Measurements from ENCODE around the gene ZNF541. TPM values are rescaled to one million over a fixed set of nuclear protein-coding genes. Genes with fewer than 3 reads are reported as not detected.

Gene ZNF541
- total and polyA plus RNA-seq, 2 donors (not counting 3 experiments of a cell fraction or from before 2014, with no cell fraction given), result 0.03 to 0.13 TPM

GRCh38 chr19:47613165-47614020, 40.4 kb upstream of the ZNF541 start:
- peak; percentile 94 for FAIRE-seq
- H3K9ac ChIP-seq (replicated peaks; ENCODE audit: extremely low read depth, insufficient read depth, low read length), result peak overlapping the region; percentile 35
- H3K4me2 ChIP-seq (ENCODE audit: insufficient read depth, low read length), result peak overlapping the region; percentile 14
- H3K4me1 ChIP-seq (ENCODE audit: control insufficient read depth, extremely low read depth, insufficient read depth, low read length), result peaks cover 28% of the 10 kb centered on the region
- DNase-seq (ENCODE audit: low read depth, low spot score), result peak; percentile 76
- CTCF ChIA-PET, result interaction anchor here (0.6 to 1.2 kb wide), 4 partner anchors 11 to 177 kb away, joined by 3 to 7 read pairs (median 3); no protein-coding TSS in a partner anchor
- H3K27ac ChIP-seq (ENCODE audit: insufficient read depth, low read depth, low read length), result peak overlapping the region; percentile 66
- H3K79me2 ChIP-seq (ENCODE audit: control insufficient read depth, insufficient read depth, low read length), result peaks cover 93% of the 10 kb centered on the region
- no peak overlapping the region for H3K4me3 ChIP-seq (replicated peaks in 1 of 3; ENCODE audit: insufficient read depth in 1 of 3, low read depth in 1 of 3, low read length in 3 of 3)
- no peaks in the 10 kb centered on the region for H3K9me3 ChIP-seq (replicated peaks; ENCODE audit: control insufficient read depth, insufficient read depth, low read length)
- no peak overlapping the region for H2AFZ ChIP-seq (ENCODE audit: low read depth, low read length)
- dilution Hi-C loops (cut with MboI; ENCODE audit: extremely low pct_ligation_motif_present, low sequenced_read_pairs) (no loop called here), intact Hi-C loops (cut with micrococcal nuclease) (loop anchor here (2.0 to 5.0 kb wide), 3 partner anchors 15 to 266 kb away; partner anchors contain the start of gene DHX34)
- H3K27me3 ChIP-seq (ENCODE audit: control insufficient read depth in 2 of 2, insufficient read depth in 2 of 2, low read length in 2 of 2), result no peaks in the 10 kb centered on the region
- POLR2A ChIA-PET, result no interaction called here
- no peak for TF ChIP-seq MAX (IDR thresholded peaks at IDR 0.05; ENCODE audit: insufficient read depth, insufficient read length)
- TF ChIP-seq POLR2AphosphoS5 (IDR thresholded peaks at IDR 0.05; ENCODE audit: insufficient read depth, low read depth, low read length), result peak; percentile 53
- peaks cover 0 to 5% of the 10 kb centered on the region in 2 experiments for H3K36me3 ChIP-seq (ENCODE audit: control insufficient read depth in 2 of 2, extremely low read depth in 1 of 2, insufficient read depth in 2 of 2, low read length in 2 of 2)
- no TSS peak for BruUV-seq (replicated peaks)
- peaks cover 5% of the 10 kb centered on the region for H4K20me1 ChIP-seq (replicated peaks; ENCODE audit: control insufficient read depth, extremely low read depth, insufficient read depth, low read length)
- H3K9me1 ChIP-seq (replicated peaks; ENCODE audit: control insufficient read depth, extremely low read depth, insufficient read depth, low read length), result no peaks in the 10 kb centered on the region

GRCh38 chr19:47610902-47611301, 38.0 kb upstream of the ZNF541 start:
- H2AFZ ChIP-seq (ENCODE audit: low read depth, low read length), result no peak overlapping the region
- H3K27me3 ChIP-seq (ENCODE audit: control insufficient read depth in 2 of 2, insufficient read depth in 2 of 2, low read length in 2 of 2), result no peaks in the 10 kb centered on the region
- dilution Hi-C loops (cut with MboI; ENCODE audit: extremely low pct_ligation_motif_present, low sequenced_read_pairs), result no loop called here
- intact Hi-C loops (cut with micrococcal nuclease), result loop anchor here (5.0 kb wide), 2 partner anchors 174 to 264 kb away; partner anchors contain the start of gene DHX34
- H4K20me1 ChIP-seq (replicated peaks; ENCODE audit: control insufficient read depth, extremely low read depth, insufficient read depth, low read length), result no peaks in the 10 kb centered on the region
- H3K79me2 ChIP-seq (ENCODE audit: control insufficient read depth, insufficient read depth, low read length), result peaks cover 71% of the 10 kb centered on the region
- no peaks in the 10 kb centered on the region for H3K9me3 ChIP-seq (replicated peaks; ENCODE audit: control insufficient read depth, insufficient read depth, low read length)
- peaks cover 31% of the 10 kb centered on the region for H3K4me1 ChIP-seq (ENCODE audit: control insufficient read depth, extremely low read depth, insufficient read depth, low read length)
- peak overlapping the region; percentile 97 for H3K9ac ChIP-seq (replicated peaks; ENCODE audit: extremely low read depth, insufficient read depth, low read length)
- CTCF ChIA-PET, result interaction anchor here (1.0 to 2.2 kb wide), 10 partner anchors 11 to 174 kb away, joined by 3 to 18 read pairs (median 6); partner anchors contain the start of gene NAPA
- FAIRE-seq (peak; percentile 55), DNase-seq (ENCODE audit: low read depth, low spot score) (peak; percentile 44)
- H3K27ac ChIP-seq (ENCODE audit: insufficient read depth, low read depth, low read length), result peak overlapping the region; percentile 30
- POLR2A ChIA-PET, result interaction anchor here (1.2 to 1.6 kb wide), 2 partner anchors 11 to 12 kb away, joined by 3 to 7 read pairs; no protein-coding TSS in a partner anchor
- peaks cover 0 to 5% of the 10 kb centered on the region in 2 experiments for H3K36me3 ChIP-seq (ENCODE audit: control insufficient read depth in 2 of 2, extremely low read depth in 1 of 2, insufficient read depth in 2 of 2, low read length in 2 of 2)
- H3K4me3 ChIP-seq (replicated peaks in 1 of 3; ENCODE audit: insufficient read depth in 1 of 3, low read depth in 1 of 3, low read length in 3 of 3), result peak overlapping the region in 2 of 3 experiments; percentile 72 to 89
- H3K9me1 ChIP-seq (replicated peaks; ENCODE audit: control insufficient read depth, extremely low read depth, insufficient read depth, low read length), result no peaks in the 10 kb centered on the region
- H3K4me2 ChIP-seq (ENCODE audit: insufficient read depth, low read length), result peak overlapping the region; percentile 70
- TF ChIP-seq POLR2A (IDR thresholded peaks at IDR 0.05; ENCODE audit: low read depth, low read length) (no peak), MAX (IDR thresholded peaks at IDR 0.05; ENCODE audit: insufficient read depth, insufficient read length) (no peak), CTCF (IDR thresholded peaks at IDR 0.05; ENCODE audit: extremely low read depth in 1 of 2, insufficient read depth in 1 of 2, low read depth in 1 of 2, low read length in 2 of 2) (no peak), POLR2AphosphoS5 (IDR thresholded peaks at IDR 0.05; ENCODE audit: insufficient read depth, low read depth, low read length) (no peak), JUN (IDR thresholded peaks at IDR 0.05; ENCODE audit: borderline replicate concordance, insufficient read depth, insufficient read length, low read depth) (no peak)
- TSS peak; percentile 12 for BruUV-seq (replicated peaks)
